Measurements from ENCODE around the gene PKHD1. TPM values are rescaled to one million over a fixed set of nuclear protein-coding genes. Genes with fewer than 3 reads are reported as not detected.

PKHD1 gene
- total and polyA plus RNA-seq, 2 of the 13 experiments (the other 11 are each of a cell fraction or from before 2014, with no cell fraction given): 0.01 to 0.13 TPM

DNA sequence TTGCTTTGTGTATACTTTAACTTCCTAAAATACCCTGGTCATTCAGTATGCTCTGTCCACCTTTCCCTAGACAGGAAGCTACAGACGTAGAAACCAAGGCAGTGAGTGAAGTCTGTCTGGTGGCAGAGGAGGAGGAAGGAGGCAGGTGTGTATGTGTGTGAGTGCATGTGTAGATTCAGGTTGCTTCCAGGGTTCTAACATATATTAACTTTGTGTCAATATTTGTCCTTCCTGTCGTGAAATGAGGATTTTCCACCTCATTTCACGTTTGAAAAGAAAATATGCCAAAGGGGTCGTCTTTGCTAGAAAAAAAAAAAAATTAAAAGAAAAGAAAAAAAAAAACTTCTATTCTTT, 411.5 kb downstream of the PKHD1 start:
- under 1% methylated on average over 4 of the region's 4 CpGs for WGBS (ENCODE audit: low lambda C conversion rate)
- ATAC-seq (peak; percentile 94), DNase-seq (ENCODE audit: low spot score) (peak; percentile 29), FAIRE-seq (no peak)
- CTCF ChIA-PET (ENCODE audit: low intra/inter-chr PET ratio, low total read pairs): no interaction called here
- intact Hi-C loops (cut with micrococcal nuclease; ENCODE audit: unreplicated experiment) (no loop called here), in situ Hi-C loops (cut with HindIII; ENCODE audit: extremely low pct_ligation_motif_present, low pct_unique_long_range_greater_than_20kb) (no loop called here)
- Histone ChIP-seq H3K4me3 (replicated peaks in 1 of 3; ENCODE audit: insufficient read depth in 1 of 3, low read depth in 2 of 3, low read length in 3 of 3) (0 out of 6 replicates have a peak overlapping the region, but pooled peaks of 1 of the 3 experiments have one; percentile 9), H3K79me2 (ENCODE audit: insufficient read depth, low read length) (no peaks in the 10 kb centered on the region), H2AFZ (ENCODE audit: low read length) (no peak overlapping the region), H3K4me1 (ENCODE audit: insufficient read depth, low read length) (peaks cover 18% of the 10 kb centered on the region), H3K27me3 (ENCODE audit: control insufficient read depth in 1 of 2, insufficient read depth in 2 of 2, low read length in 2 of 2) (no peaks in the 10 kb centered on the region), H3K4me2 (ENCODE audit: low read depth, low read length) (peak overlapping the region; percentile 68), H3K27ac (ENCODE audit: extremely low read length, insufficient read depth, low read length) (no peak overlapping the region), H3K9ac (ENCODE audit: insufficient read depth, low read depth, low read length) (no peak overlapping the region), H4K20me1 (ENCODE audit: insufficient read depth, low read length) (no peaks in the 10 kb centered on the region), H3K9me3 (ENCODE audit: low read length) (no peaks in the 10 kb centered on the region), H3K36me3 (replicated peaks in 1 of 2; ENCODE audit: control insufficient read depth in 1 of 2, insufficient read depth in 2 of 2, low read length in 2 of 2) (no peaks in the 10 kb centered on the region)
- no TSS peak for BruUV-seq (replicated peaks)
- POLR2A ChIA-PET: no interaction called here
- peak; percentile 14; the same call in 1 of the 2 replicates for TF ChIP-seq HDAC1 (CRISPR knock-in tag; IDR thresholded peaks at IDR 0.05)
- TF ChIP-seq, protein P1, sequence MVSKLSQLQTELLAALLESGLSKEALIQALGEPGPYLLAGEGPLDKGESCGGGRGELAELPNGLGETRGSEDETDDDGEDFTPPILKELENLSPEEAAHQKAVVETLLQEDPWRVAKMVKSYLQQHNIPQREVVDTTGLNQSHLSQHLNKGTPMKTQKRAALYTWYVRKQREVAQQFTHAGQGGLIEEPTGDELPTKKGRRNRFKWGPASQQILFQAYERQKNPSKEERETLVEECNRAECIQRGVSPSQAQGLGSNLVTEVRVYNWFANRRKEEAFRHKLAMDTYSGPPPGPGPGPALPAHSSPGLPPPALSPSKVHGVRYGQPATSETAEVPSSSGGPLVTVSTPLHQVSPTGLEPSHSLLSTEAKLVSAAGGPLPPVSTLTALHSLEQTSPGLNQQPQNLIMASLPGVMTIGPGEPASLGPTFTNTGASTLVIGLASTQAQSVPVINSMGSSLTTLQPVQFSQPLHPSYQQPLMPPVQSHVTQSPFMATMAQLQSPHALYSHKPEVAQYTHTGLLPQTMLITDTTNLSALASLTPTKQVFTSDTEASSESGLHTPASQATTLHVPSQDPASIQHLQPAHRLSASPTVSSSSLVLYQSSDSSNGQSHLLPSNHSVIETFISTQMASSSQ (IDR thresholded peaks at IDR 0.05; ENCODE audit: low read depth): peak; percentile 82
- TF ChIP-seq, protein P1 (CRISPR knock-in tag; IDR thresholded peaks at IDR 0.05; ENCODE audit: borderline replicate concordance): 0 out of 2 replicates have a peak, but pooled peaks have one; percentile 47
- TF ChIP-seq PHF5A (CRISPR knock-in tag; IDR thresholded peaks at IDR 0.05; ENCODE audit: low read depth, unreplicated experiment): no peak
- 0 out of 2 replicates have a peak, but pooled peaks have one; percentile 15 for TF ChIP-seq HDAC2 (CRISPR knock-in tag; IDR thresholded peaks at IDR 0.05)
- 0 out of 2 replicates have a peak, but pooled peaks have one; percentile 54 for TF ChIP-seq PPARG (CRISPR knock-in tag; conservative IDR thresholded peaks at IDR 0.05)
- TF ChIP-seq, protein P2, sequence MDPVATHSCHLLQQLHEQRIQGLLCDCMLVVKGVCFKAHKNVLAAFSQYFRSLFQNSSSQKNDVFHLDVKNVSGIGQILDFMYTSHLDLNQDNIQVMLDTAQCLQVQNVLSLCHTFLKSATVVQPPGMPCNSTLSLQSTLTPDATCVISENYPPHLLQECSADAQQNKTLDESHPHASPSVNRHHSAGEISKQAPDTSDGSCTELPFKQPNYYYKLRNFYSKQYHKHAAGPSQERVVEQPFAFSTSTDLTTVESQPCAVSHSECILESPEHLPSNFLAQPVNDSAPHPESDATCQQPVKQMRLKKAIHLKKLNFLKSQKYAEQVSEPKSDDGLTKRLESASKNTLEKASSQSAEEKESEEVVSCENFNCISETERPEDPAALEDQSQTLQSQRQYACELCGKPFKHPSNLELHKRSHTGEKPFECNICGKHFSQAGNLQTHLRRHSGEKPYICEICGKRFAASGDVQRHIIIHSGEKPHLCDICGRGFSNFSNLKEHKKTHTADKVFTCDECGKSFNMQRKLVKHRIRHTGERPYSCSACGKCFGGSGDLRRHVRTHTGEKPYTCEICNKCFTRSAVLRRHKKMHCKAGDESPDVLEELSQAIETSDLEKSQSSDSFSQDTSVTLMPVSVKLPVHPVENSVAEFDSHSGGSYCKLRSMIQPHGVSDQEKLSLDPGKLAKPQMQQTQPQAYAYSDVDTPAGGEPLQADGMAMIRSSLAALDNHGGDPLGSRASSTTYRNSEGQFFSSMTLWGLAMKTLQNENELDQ (CRISPR knock-in tag; IDR thresholded peaks at IDR 0.05; ENCODE audit: borderline replicate concordance): no peak
- TF ChIP-seq ZNF567 (CRISPR knock-in tag; IDR thresholded peaks at IDR 0.05; ENCODE audit: borderline replicate concordance): 0 out of 2 replicates have a peak, but pooled peaks have one; percentile 44
- TF ChIP-seq FOXA1 (IDR thresholded peaks at IDR 0.05): 0 out of 2 replicates have a peak, but pooled peaks have one; percentile 47
- TF ChIP-seq FOXA1 (CRISPR knock-in tag; IDR thresholded peaks at IDR 0.05): peak; percentile 36; the same call in 1 of the 2 replicates
- TF ChIP-seq ZNF563 (CRISPR knock-in tag; IDR thresholded peaks at IDR 0.05): no peak
- peak; percentile 75; the same call in 1 of the 2 replicates for TF ChIP-seq ELF3 (CRISPR knock-in tag; IDR thresholded peaks at IDR 0.05)
- peak in 1 of 2 experiments; percentile 39; a peak in 1 of 4 replicates for TF ChIP-seq EP300 (IDR thresholded peaks at IDR 0.05; ENCODE audit: low read depth in 2 of 2, low read length in 2 of 2)
- TF ChIP-seq EP300 (CRISPR knock-in tag; IDR thresholded peaks at IDR 0.05; ENCODE audit: borderline replicate concordance): no peak
- peak; percentile 82; the same call in 1 of the 2 replicates for TF ChIP-seq ETV5 (CRISPR knock-in tag; IDR thresholded peaks at IDR 0.05; ENCODE audit: borderline replicate concordance)
- TF ChIP-seq GABPA (IDR thresholded peaks at IDR 0.05; ENCODE audit: low read depth, low read length): no peak
- TF ChIP-seq GABPA (CRISPR knock-in tag; IDR thresholded peaks at IDR 0.05; ENCODE audit: low read depth): peak; percentile 42
- TF ChIP-seq, protein P3, sequence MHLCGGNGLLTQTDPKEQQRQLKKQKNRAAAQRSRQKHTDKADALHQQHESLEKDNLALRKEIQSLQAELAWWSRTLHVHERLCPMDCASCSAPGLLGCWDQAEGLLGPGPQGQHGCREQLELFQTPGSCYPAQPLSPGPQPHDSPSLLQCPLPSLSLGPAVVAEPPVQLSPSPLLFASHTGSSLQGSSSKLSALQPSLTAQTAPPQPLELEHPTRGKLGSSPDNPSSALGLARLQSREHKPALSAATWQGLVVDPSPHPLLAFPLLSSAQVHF (CRISPR knock-in tag; IDR thresholded peaks at IDR 0.05): no peak

Data from HepG2 (cell line).